Kidney (tissue), 14 donors: ENCODE results near the gene ERC2. TPM values are rescaled to one million over a fixed set of nuclear protein-coding genes. Genes with fewer than 3 reads are reported as not detected.
A peak's percentile ranks its signal among the peaks of the same experiment; 100 is the strongest.

ENCODE experiments used
- DNase-seq, 5 donors: peaks; one replicate each; pipeline ENCODE4 v3.0.0-alpha.2; 2013 to 2020
- FAIRE-seq: peaks from 2 replicates; lab custom pipeline; 2012; peaks lifted over from hg19 to GRCh38; lab: Jason Lieb, UNC
- H3K27ac ChIP-seq, 2 donors: one replicate each; pipeline ENCODE4 v1.7.0; 2013; ENCODE audit warnings: low read depth in 2 of 2, low read length in 2 of 2, inconsistent platforms in 1 of 2
- H3K27me3 ChIP-seq: one replicate; pipeline ENCODE4 v1.7.1; 2013; ENCODE audit warnings: low read length, inconsistent platforms; ENCODE audit not compliant: control insufficient read depth, insufficient read depth
- H3K36me3 ChIP-seq, 3 donors: one replicate each; pipeline versions ENCODE4 v1.7.0 to v1.7.1; 2013; ENCODE audit warnings: low read length in 3 of 3, control low read depth in 1 of 3, inconsistent platforms in 1 of 3; ENCODE audit not compliant: insufficient read depth in 3 of 3, control insufficient read depth in 2 of 3
- H3K4me1 ChIP-seq, 3 donors: one replicate each; pipeline versions ENCODE4 v1.7.0 to v1.7.1; 2013; ENCODE audit warnings: low read length in 3 of 3, inconsistent platforms in 1 of 3, low read depth in 1 of 3; ENCODE audit not compliant: control insufficient read depth in 2 of 3, insufficient read depth in 2 of 3
- H3K4me3 ChIP-seq, 3 donors: one replicate each; pipeline versions ENCODE4 v1.7.0 to v1.8.1; 2013; ENCODE audit warnings: low read length in 3 of 3, control low read depth in 1 of 3, inconsistent platforms in 1 of 3
- H3K9ac ChIP-seq, 3 donors: one replicate each; pipeline versions ENCODE4 v1.7.0 to v1.7.1; 2013; ENCODE audit warnings: low read length in 3 of 3, control low read depth in 1 of 3, inconsistent platforms in 1 of 3
- H3K9me3 ChIP-seq, 3 donors: one replicate each; pipeline versions ENCODE4 v1.7.0 to v1.7.1; 2013; ENCODE audit warnings: low read length in 3 of 3, control low read depth in 1 of 3, inconsistent platforms in 1 of 3; ENCODE audit not compliant: control insufficient read depth in 2 of 3, insufficient read depth in 1 of 3
- CTCF ChIP-seq: IDR thresholded peaks from 3 replicates; pipeline ENCODE4 v1.5.1; 2012; ENCODE audit warnings: mild to moderate bottlenecking, moderate library complexity, borderline replicate concordance; ENCODE audit not compliant: insufficient read depth; ENCODE audit errors: extremely low read depth
- intact Hi-C: fragments of 100-400 bp; cut with DNase I; formaldehyde crosslinking; loops from one replicate; pipeline ENCODE4 v1.11.1; 2022
- polyA plus RNA-seq: library from polyadenylated mRNA; stranded (reverse); fragments of 350-450 nt; fragmentation: Illumina TruSeq; extraction: RNeasy Lipid Tissue Mini Kit (QIAGEN cat#74804); gene quantifications from one replicate; pipeline ENCODE4 v1.2.3, GENCODE V29; 2014; ENCODE audit warnings: low read depth, low replicate concordance; ENCODE audit not compliant: insufficient read depth
- total RNA-seq: library from RNA; stranded (reverse); fragmentation: NEBNext Ultra II Directional; extraction: Animal tissue kit (Norgen Biotek cat#: 25700); gene quantifications from one replicate; pipeline ENCODE4 v1.2.1, GENCODE V29; 2021
- donor health status: control.
- donor health status: control.
- donor health status: control.
- donor health status: control.
- donor health status: control.
- donor health status: DM: yes; HTN: yes; CAD: no.
- donor health status: Normal renal cell carcinoma (clear cell type).

Gene ERC2
- total and polyA plus RNA-seq, 2 donors from 2014 or later = 0.92 to 3.8 TPM

GRCh38 chr3:55648591-55649318 is 819.5 kb downstream of the ERC2 start:
- TF ChIP-seq CTCF = no peak
- no peak for FAIRE-seq
- Histone ChIP-seq H3K9me3 (no peaks in the 10 kb centered on the region), H3K4me1 (no peaks in the 10 kb centered on the region), H3K27ac (no peak overlapping the region), H3K4me3 (no peak overlapping the region), H3K27me3 (no peaks in the 10 kb centered on the region), H3K9ac (no peak overlapping the region), H3K36me3 (no peaks in the 10 kb centered on the region)
- intact Hi-C loops = no loop called here
- no peak for DNase-seq

GRCh38 chr3:55647670-55648069 is 820.6 kb downstream of the ERC2 start:
- TF ChIP-seq CTCF = no peak
- H3K4me1 ChIP-seq = no peaks in the 10 kb centered on the region
- H3K27ac ChIP-seq = no peak overlapping the region
- no peaks in the 10 kb centered on the region for H3K27me3 ChIP-seq
- DNase-seq (peak in 1 of 5 donors; percentile 51), FAIRE-seq (no peak)
- H3K9ac ChIP-seq = no peak overlapping the region
- intact Hi-C loops = no loop called here
- H3K9me3 ChIP-seq = no peaks in the 10 kb centered on the region
- H3K36me3 ChIP-seq = no peaks in the 10 kb centered on the region
- H3K4me3 ChIP-seq = no peak overlapping the region

- H3K9ac ChIP-seq = no peak overlapping the region
- FAIRE-seq (no peak), DNase-seq (peak in 1 of 5 donors; percentile 55)
- H3K36me3 ChIP-seq = no peaks in the 10 kb centered on the region
- intact Hi-C loops = no loop called here
- no peaks in the 10 kb centered on the region for H3K27me3 ChIP-seq
- H3K4me3 ChIP-seq = no peak overlapping the region
- H3K9me3 ChIP-seq = no peaks in the 10 kb centered on the region
- no peaks in the 10 kb centered on the region for H3K4me1 ChIP-seq
- TF ChIP-seq CTCF = no peak
- no peak overlapping the region for H3K27ac ChIP-seq
These were observed 821.2 kb downstream of the ERC2 start for GRCh38 chr3:55647063-55647462.
